Measurements from ENCODE around the gene WDR7. TPM values are rescaled to one million over a fixed set of nuclear protein-coding genes. Genes with fewer than 3 reads are reported as not detected.

Gene WDR7
- total RNA-seq, 1 experiment from 2014 or later = 11.5 TPM

- H3K4me1 ChIP-seq (ENCODE audit: control insufficient read depth in 1 of 2, insufficient read depth in 2 of 2, low read length in 2 of 2) = no peaks in the 10 kb centered on the region; a peak in 1 of 4 replicates
- CTCF ChIA-PET = no interaction called here
- no peaks in the 10 kb centered on the region for H4K20me1 ChIP-seq (ENCODE audit: insufficient read depth)
- H3K36me3 ChIP-seq (ENCODE audit: control insufficient read depth in 1 of 2, insufficient read depth in 2 of 2, low read length in 2 of 2) = no peaks in the 10 kb centered on the region
- H3K4me3 ChIP-seq (replicated peaks in 1 of 2; ENCODE audit: low read depth in 1 of 2, low read length in 2 of 2) = no peak overlapping the region
- intact Hi-C loops (cut with micrococcal nuclease) = no loop called here
- ATAC-seq (no peak), DNase-seq (ENCODE audit: low read depth, low spot score) (no peak)
- no peak overlapping the region for H3K9ac ChIP-seq (ENCODE audit: low read length)
- H3K9me3 ChIP-seq (ENCODE audit: control insufficient read depth in 1 of 2, insufficient read depth in 1 of 2, low read depth in 1 of 2, low read length in 2 of 2) = no peaks in the 10 kb centered on the region
- H3K27me3 ChIP-seq (ENCODE audit: insufficient read depth, low read length) = no peaks in the 10 kb centered on the region
- RAD21 ChIA-PET (ENCODE audit: low non-redundant PET in 1 of 2, low total read pairs in 2 of 2, uncharacterized antibody in 2 of 2, unreplicated experiment in 2 of 2) = no interaction called here
- POLR2A ChIA-PET = no interaction called here
- H3K27ac ChIP-seq (ENCODE audit: low read depth, low read length) = no peak overlapping the region
- H3K79me2 ChIP-seq (ENCODE audit: insufficient read depth, low read length) = no peaks in the 10 kb centered on the region
- BruUV-seq (replicated peaks) = no TSS peak
- no peak overlapping the region for H3K4me2 ChIP-seq (ENCODE audit: low read length)
- TF ChIP-seq EGR1 (IDR thresholded peaks at IDR 0.05; ENCODE audit: low read depth) (no peak), ATF3 (IDR thresholded peaks at IDR 0.05) (no peak), SIN3A (IDR thresholded peaks at IDR 0.05; ENCODE audit: low read depth) (no peak), MAX (IDR thresholded peaks at IDR 0.05) (no peak), JUND (IDR thresholded peaks at IDR 0.05) (no peak), RAD21 (IDR thresholded peaks at IDR 0.05; ENCODE audit: low read depth) (no peak), YY1 (IDR thresholded peaks at IDR 0.05; ENCODE audit: extremely low read depth, insufficient replicate concordance, low read depth, low read length) (no peak), ZNF274 (IDR thresholded peaks at IDR 0.05; ENCODE audit: low read depth, low read length) (no peak)
- no peaks in the 10 kb centered on the region for H3K9me2 ChIP-seq (ENCODE audit: insufficient read depth)
- H2AFZ ChIP-seq (ENCODE audit: low read depth, low read length, poor library complexity, severe bottlenecking) = no peak overlapping the region
Observed at GRCh38 chr18:56907771-56908170, 256.6 kb downstream of the WDR7 start.

DNA sequence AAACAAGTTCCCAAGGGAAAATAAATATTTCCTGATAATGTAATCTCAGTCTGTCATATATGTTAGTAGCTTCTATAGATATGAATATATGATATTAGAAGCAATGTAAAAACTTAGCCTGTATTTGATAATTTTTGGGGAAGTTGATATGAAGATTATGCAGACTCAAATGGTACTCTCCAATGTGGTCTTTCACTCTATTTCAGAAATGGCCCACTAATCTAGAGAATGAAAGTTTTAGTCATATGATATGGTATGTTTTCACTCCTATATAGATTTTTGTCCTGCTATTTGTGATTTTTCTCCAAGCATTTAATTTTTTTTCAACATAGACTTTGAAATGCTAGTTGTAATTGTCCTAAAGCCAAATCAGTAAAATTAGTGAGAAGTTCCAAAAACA lies 259.1 kb downstream of the WDR7 start:
- ChIA-PET CTCF (no interaction called here), POLR2A (no interaction called here), RAD21 (ENCODE audit: low non-redundant PET in 1 of 2, low total read pairs in 2 of 2, uncharacterized antibody in 2 of 2, unreplicated experiment in 2 of 2) (no interaction called here)
- no peak for ATAC-seq
- no peaks in the 10 kb centered on the region for H3K9me3 ChIP-seq (ENCODE audit: control insufficient read depth in 1 of 2, insufficient read depth in 1 of 2, low read depth in 1 of 2, low read length in 2 of 2)
- H3K27ac ChIP-seq (ENCODE audit: low read depth, low read length) = no peak overlapping the region
- intact Hi-C loops (cut with micrococcal nuclease) = no loop called here
- H3K4me2 ChIP-seq (ENCODE audit: low read length) = no peak overlapping the region
- no TSS peak for BruUV-seq (replicated peaks)
- DNase-seq (ENCODE audit: low read depth, low spot score) = no peak
- no peaks in the 10 kb centered on the region for H4K20me1 ChIP-seq (ENCODE audit: insufficient read depth)
- H3K9ac ChIP-seq (ENCODE audit: low read length) = no peak overlapping the region
- H2AFZ ChIP-seq (ENCODE audit: low read depth, low read length, poor library complexity, severe bottlenecking) = no peak overlapping the region
- no peaks in the 10 kb centered on the region for H3K9me2 ChIP-seq (ENCODE audit: insufficient read depth)
- no peaks in the 10 kb centered on the region for H3K4me1 ChIP-seq (ENCODE audit: control insufficient read depth in 1 of 2, insufficient read depth in 2 of 2, low read length in 2 of 2)
- H3K36me3 ChIP-seq (ENCODE audit: control insufficient read depth in 1 of 2, insufficient read depth in 2 of 2, low read length in 2 of 2) = no peaks in the 10 kb centered on the region
- no peaks in the 10 kb centered on the region for H3K79me2 ChIP-seq (ENCODE audit: insufficient read depth, low read length)
- H3K27me3 ChIP-seq (ENCODE audit: insufficient read depth, low read length) = no peaks in the 10 kb centered on the region
- no peak overlapping the region for H3K4me3 ChIP-seq (replicated peaks in 1 of 2; ENCODE audit: low read depth in 1 of 2, low read length in 2 of 2)
- TF ChIP-seq ATF3 (IDR thresholded peaks at IDR 0.05) = no peak
- TF ChIP-seq ELF1 (IDR thresholded peaks at IDR 0.05; ENCODE audit: borderline replicate concordance, low read depth) = no peak
- TF ChIP-seq, protein P1, sequence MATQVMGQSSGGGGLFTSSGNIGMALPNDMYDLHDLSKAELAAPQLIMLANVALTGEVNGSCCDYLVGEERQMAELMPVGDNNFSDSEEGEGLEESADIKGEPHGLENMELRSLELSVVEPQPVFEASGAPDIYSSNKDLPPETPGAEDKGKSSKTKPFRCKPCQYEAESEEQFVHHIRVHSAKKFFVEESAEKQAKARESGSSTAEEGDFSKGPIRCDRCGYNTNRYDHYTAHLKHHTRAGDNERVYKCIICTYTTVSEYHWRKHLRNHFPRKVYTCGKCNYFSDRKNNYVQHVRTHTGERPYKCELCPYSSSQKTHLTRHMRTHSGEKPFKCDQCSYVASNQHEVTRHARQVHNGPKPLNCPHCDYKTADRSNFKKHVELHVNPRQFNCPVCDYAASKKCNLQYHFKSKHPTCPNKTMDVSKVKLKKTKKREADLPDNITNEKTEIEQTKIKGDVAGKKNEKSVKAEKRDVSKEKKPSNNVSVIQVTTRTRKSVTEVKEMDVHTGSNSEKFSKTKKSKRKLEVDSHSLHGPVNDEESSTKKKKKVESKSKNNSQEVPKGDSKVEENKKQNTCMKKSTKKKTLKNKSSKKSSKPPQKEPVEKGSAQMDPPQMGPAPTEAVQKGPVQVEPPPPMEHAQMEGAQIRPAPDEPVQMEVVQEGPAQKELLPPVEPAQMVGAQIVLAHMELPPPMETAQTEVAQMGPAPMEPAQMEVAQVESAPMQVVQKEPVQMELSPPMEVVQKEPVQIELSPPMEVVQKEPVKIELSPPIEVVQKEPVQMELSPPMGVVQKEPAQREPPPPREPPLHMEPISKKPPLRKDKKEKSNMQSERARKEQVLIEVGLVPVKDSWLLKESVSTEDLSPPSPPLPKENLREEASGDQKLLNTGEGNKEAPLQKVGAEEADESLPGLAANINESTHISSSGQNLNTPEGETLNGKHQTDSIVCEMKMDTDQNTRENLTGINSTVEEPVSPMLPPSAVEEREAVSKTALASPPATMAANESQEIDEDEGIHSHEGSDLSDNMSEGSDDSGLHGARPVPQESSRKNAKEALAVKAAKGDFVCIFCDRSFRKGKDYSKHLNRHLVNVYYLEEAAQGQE (IDR thresholded peaks at IDR 0.05; ENCODE audit: low read depth) = no peak
- TF ChIP-seq ZNF274 (IDR thresholded peaks at IDR 0.05; ENCODE audit: low read depth, low read length) = no peak
- TF ChIP-seq SIN3A (IDR thresholded peaks at IDR 0.05; ENCODE audit: low read depth) = no peak
- no peak for TF ChIP-seq RAD21 (IDR thresholded peaks at IDR 0.05; ENCODE audit: low read depth)
- no peak for TF ChIP-seq ZBTB33 (IDR thresholded peaks at IDR 0.05; ENCODE audit: extremely low read depth, insufficient replicate concordance, low read length)
- no peak for TF ChIP-seq POLR2AphosphoS5 (IDR thresholded peaks at IDR 0.05; ENCODE audit: low read depth, low read length)
- no peak for TF ChIP-seq YY1 (IDR thresholded peaks at IDR 0.05; ENCODE audit: extremely low read depth, insufficient replicate concordance, low read depth, low read length)
- no peak for TF ChIP-seq EZH2 (IDR thresholded peaks at IDR 0.05)
- TF ChIP-seq SP1 (IDR thresholded peaks at IDR 0.05; ENCODE audit: low read depth) = no peak
